Stimulated activated CD8-positive, alpha-beta memory T cell treated with anti-CD3 and anti-CD28 coated beads, Interleukin-4, amount 100 ng/mL, for 24 hours (primary cell): ENCODE results near the gene CLDN22.

Experiments
- DNase-seq: peaks from one replicate; pipeline ENCODE4 v3.0.0-alpha.2; 2020; ENCODE audit warnings: low read depth

The CLDN22 gene

GRCh38 chr4:183272384-183272783 lies 47.7 kb downstream of the CLDN22 start:
- DNase-seq, result no peak

- no peak for DNase-seq
These were observed 51.5 kb downstream of the CLDN22 start for GRCh38 chr4:183268556-183268955.
